NCI-H128 (cell line): ENCODE results near the gene PHACTR1.
A peak's percentile ranks its signal among the peaks of the same experiment; 100 is the strongest.
"Not testable (repeated sequence)": the region's sequence is repeated elsewhere in the genome, so short reads cannot be mapped to it uniquely, and the experiment has no call there.

Experiments
- DNase-seq: peaks from one replicate; lab custom pipeline; 2025; ENCODE audit not compliant: unreplicated experiment; lab: John Stamatoyannopoulos, UW

The PHACTR1 gene

DNA sequence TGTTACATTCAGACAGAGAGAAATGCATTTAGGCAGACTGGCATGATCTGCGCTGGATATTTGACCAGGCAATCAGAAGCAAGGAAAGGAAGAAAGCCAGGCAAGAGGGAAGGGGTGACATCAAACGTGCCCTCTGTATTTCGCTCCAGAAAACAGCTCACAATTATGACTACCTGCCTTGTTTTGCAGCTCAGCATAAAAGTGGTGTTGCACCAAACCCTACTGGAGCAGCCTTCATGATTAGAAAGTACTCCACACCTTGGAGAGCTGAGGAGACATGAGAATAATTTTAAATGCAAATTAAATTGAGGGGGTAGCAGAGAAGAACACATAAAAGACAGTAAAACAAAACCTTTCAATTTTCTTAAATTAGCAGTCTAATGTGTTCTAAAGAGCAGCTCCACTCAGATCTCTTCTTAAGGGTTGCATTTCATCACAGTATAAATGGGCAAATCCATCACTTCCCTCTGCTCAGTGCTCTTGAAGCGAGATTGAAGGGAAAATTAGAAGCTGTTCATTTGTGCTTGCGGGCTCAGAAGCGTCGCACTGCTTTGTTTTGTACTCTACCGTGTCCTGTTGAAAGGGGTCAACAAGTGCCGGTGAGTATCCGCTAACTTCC, at the start of gene PHACTR1:
PHACTR1 (plus strand) TSS at position 470 of the 619 bp plus-strand sequence.
- DNase-seq = no peak

DNA sequence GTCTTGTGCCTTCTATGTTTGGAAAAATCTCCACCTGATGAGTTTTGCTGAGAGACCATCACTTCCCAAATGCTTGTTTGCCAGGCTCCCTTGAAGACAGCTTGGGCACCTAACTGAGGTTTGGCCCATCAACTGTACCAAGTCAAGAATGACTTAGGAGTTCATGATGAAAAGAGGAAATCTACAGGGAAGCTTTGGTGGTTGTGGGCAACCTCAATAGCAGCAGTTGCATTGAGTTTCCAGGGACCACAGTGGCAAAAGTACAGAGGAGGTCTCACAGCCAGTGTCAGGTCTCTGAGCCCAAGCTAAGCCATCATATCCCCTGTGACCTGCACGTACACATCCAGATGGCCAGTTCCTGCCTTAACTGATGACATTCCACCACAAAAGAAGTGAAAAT, 49.7 kb upstream of the PHACTR1 start:
- no peak for DNase-seq

DNA sequence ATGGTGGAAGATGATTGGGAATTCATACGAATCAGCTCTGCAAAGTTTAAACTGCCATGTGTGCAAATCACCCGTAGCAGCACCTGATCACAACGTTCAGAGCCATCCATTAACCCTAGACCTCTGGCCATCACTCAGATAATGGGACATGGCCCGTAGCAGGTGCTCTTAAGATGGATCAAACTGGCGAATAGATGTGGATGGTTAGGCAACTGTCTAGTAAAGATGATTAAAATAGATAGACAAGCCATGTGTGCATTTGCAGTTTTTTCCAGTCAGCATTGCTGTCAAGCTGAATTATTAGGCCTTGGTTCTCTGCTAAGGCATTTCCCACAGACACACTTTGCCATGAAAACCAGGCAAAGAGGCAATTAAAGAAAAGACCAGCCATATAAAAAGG, 40.6 kb upstream of the PHACTR1 start:
- DNase-seq = no peak

DNA sequence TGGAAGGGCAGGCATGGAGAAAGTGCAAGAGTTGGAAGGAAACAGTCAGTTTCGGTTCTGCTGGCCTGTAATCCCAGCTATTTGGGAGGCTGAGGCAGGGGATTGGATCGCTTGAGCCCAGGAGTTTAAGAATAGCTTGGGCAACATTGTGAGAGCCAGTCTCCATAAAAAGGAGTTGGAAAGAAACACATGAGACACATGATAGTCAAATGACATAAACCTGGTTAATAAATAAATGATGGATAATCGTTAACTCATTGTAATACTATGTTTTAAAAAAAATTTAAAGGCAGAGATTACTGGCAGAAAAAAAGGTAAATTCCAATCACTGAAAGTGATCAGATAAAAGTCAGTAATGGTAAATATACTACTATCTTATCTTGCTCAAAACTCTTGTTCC, 37.2 kb upstream of the PHACTR1 start:
- DNase-seq = no peak

DNA sequence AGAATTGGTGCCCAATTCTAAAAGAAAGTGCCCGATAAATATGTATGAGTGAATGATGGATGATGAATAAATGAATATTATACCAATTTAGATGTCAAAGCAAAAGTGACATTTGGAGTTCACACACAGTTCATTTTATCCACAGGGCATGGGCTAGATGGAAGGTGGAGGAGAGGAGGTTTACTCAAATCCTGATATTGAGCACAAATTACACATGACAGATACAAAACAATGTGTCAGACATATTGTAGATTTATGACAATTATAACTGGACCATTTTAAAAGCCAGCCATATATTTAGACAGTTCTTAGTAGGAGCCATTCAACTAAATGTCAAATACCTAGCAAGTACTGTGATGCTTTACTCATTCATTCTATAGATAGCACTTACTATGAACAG, 23.4 kb upstream of the PHACTR1 start:
- no peak for DNase-seq

DNA sequence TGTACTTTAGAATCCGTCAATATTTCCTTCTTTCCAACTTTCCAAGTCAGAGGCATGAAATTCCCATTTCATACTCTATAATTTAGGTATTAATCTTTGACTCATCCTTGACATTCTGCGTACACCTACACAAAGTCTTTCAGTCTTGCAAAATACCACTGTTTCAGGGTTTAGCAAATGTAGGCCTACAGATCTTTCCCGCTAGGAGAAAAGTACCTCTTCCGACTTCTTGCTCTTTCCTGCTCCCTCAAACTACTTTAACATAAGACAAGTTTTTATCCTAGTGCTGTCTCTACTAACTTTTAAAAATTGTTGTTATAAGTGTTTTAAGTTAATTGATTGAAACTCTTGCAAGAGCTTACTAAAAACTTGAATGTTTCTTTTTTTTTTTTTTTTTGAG, 18.3 kb upstream of the PHACTR1 start:
- no peak for DNase-seq

DNA sequence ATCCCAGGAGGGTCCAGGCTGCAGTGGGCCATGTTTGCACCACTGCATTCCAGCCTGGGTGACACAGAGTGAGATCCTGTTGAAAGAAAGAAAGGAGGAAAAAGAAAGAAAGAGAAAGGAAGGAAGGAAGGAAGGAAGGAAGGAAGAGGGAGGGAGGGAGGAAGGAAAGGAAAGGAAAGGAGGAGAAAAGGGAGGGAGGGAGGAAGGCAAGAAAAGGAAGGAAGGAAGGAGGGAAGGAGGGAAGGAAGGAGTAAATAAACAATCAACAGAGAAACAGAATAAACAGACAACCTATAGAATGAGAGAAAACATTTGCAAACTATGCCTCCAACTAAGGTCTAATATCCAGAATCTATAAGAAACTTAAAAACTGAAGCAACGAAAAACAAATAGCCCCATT, 11.6 kb upstream of the PHACTR1 start:
- DNase-seq = no peak

DNA sequence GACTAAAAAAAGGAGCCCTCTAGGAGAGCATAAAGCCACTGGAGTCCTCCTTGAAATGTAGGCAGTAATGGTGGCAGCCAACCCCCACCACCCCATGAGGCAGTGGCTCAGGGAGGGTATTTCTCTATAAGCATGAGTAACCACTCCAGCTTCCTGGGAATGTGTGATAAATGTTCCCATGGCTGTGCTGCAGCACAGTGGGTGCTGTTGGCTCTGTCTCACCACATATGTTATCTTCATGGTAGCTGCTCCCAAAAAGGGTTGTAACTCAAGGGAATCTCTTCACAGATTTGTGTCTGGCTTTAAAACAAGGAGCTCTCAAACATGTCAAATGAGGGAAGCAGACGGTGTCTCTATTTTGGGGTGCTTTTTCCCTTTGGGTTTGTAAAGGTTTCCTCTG, 7.5 kb upstream of the PHACTR1 start:
- no peak for DNase-seq

DNA sequence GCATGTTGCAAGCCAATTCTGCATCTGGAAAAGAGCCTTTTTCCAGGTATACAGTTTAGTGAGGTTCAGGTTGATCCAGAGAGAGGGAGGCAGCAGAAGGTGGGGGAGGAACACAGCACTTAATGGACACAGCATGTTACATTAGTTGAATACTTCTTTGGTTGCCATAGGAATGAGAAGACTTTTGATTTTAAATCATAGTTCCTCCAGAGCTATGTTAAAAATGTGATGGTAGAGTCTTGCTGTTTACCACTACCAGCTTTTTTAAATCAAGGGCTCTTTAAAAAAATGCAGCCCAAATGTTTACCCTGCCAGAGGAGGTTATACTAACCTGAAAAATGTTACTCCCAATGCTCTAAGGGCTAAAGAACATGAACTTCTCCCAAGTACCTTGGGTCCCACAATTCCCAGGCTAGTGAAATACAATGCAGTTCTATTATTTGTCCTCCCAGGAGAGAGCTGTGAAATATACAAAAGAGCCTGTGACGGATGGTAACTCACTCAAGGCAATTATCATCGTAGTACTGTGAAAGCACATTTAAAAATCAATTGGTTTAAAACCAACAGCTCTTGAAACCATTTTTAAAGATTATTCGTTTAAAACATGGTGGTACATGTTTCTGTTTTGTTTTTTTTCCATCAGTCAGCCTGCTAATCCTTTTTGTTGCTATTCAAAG, 6.9 kb upstream of the PHACTR1 start:
- DNase-seq = no peak

DNA sequence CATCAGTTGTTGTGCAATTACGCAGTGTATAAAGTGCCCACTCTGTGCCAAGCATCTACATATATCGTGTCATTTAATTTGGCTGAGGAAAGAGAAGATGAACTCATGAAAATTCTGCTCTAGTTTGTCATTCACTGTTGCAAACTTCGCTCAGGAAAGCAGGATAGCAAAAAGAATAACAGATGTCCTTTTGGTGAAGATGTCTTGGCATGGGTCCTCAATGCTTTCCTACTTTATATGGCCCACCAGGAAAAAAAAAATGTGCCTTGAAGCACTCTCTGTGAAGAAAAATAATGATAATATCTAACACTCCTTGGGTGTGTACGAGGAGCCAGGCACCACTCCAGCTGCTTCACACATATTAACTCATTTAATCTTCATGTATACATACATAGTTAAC, 5.6 kb upstream of the PHACTR1 start:
- no peak for DNase-seq

DNA sequence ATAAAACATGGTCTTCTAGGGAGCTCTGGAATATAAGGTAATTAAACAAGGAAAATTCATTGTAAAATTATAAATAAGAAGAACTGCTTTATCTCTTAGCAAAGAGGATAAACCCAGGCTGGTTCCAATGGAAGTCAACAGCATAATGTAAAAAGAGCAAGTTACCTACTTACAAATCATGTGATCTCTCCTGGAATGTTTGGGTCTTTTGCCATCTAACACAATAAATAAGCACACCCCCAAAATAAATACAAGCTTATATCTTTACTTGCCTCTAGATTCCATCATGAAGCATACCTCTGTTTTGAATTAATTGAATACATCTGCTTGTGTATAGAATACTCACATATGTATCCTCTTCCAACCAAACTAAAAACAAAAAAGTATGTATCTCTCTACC, 2.5 kb upstream of the PHACTR1 start:
- DNase-seq = no peak

DNA sequence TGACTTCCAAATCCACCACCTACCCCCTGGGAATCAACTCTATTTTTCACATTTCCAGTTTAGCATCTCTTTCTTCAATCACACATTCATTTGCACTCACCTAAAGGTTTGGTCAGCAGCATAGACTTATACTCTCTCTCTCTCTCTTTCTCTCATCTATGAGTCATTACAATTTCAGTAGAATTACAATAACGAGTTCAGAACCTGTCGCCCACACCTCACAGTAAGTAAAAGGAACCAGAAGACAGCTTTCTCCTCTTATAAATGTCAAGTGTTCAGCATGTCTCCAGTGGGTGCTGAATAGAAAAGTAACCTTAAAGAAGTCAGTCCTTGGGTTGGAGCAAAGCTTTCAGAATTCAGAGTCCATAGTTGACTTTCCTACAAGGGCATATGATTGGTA, 1.1 kb upstream of the PHACTR1 start:
- DNase-seq = no peak

DNA sequence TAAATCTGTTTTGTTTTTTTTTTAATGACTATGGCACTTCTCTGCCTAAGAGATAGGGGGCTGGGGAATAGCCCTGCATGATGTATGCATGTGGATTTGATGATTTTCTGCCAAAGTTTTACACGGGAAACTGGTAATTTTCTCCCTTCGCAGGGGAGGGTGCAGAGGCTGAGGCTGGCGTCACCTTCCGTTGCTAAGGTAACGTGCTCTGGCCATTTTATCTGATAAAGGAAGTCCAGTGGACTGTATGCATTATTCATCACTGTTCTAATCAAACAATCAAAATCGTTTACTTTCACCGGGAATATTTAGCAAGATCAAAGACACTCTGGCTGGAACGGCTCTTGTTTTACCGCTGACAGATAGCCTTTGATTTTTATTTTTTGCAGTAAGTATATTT, 789 bp downstream of the PHACTR1 start:
- no peak for DNase-seq

DNA sequence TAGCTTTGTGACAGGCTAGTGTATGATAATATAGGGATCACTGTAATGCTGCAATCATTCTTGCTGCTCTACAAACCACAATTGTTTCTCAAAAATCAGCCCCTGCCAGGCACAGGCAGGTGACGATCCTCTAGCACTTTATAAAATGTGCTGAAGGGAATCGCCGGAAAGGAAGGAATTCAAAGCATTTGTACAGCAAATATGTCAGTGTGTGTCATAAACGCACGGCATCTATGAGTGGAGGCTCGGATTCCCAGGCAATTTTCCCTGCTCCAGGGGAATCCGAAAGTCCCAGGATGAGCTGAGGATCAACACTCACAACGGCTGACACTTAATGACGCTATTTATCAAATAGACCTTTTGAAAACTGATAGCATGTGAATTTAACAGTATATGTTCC, 1.4 kb downstream of the PHACTR1 start:
- no peak for DNase-seq

DNA sequence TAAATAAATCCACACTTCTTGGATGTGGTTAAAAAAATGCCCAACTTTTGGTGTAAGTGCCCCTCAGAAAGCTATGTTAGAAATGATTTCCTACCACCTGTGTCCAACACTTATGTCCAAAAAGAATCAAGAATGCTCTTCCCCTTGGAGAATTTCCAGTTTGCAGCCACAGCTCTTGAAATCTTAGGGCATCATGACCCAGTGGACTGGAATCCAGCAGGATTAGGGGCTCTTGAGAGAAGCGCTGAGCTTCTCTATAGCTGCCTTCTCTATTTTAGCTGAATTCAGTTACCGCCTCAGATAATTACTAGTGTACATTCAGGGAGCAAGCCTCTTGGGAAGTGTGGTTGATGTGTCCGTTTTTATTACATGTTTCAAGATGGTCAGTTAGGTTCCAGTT, 2.5 kb downstream of the PHACTR1 start:
- no peak for DNase-seq

DNA sequence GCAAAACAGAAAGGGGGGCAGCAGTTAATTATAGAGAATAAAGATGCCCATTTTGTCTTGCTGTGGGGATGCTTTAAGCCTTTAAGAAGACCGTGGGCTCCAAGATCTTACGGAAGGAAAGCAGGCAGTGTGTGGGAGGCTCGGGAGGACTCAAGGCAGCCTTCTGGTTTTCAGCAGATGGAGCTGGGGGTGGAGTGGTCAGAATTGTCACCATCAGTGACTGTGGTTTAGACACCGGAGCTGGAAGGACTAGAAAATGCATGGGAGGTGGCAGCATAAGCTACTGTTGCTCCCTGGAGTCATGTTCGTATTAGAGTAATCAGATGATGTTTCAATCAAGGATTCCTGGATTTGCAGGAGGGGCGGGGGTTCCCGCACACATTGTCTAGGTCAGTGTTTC, 3.7 kb downstream of the PHACTR1 start:
- DNase-seq = no peak

DNA sequence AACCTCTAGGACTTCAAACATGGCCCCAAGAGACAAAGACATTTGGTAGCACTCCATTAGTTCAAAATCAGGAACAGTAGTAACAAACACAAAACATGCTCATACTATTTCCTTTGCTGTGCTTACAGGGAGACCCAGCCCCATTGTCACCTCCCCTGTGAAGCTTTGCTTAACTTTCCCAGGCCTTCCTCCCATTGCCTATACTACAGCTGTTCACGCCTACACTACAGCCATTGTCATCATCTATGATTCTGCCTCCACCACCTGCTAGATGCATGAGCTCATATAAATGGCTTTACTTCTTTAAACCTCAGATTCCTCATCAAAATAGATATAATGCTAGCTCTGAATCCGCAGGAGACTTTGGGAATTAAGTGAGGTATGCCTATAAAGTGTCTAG, 8.7 kb downstream of the PHACTR1 start:
- no peak for DNase-seq

DNA sequence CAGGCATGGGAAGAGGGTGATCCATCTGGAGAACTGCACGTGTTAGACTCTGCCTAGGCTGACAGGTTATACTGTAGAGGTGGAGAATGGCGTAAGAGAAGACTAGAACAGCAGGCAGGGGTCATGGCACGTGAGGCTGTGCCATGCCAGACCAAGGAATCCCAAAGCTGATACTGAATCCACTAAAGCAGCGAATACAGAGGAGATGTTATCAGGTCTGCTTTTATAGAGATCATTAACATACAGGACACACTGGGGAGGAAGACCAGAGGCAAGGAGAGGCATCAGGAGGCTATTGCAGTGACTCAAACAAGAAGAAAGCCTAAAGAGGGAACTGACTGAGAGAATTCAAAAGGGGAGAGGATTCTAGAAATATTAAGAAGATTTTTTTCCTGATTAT, 12.9 kb downstream of the PHACTR1 start:
- DNase-seq = no peak

DNA sequence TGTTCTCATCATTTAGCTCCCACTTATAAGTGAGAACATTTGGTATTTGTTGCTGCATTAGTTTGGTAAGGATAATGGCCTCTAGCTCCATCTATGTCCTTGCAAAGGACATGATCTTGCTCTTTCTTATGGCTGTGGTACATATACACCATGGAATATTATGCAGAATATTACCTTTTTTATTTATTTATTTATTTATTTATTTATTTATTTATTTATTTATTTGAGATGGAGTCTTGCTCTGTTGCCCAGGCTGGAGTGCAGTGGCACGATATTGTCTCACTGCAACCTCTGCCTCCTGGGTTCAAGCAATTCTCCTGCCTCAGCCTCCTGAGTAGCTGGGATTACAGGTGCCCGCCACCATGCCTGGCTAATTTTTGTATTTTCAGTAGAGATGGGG, 14.2 kb downstream of the PHACTR1 start:
- not testable (repeated sequence) for DNase-seq

DNA sequence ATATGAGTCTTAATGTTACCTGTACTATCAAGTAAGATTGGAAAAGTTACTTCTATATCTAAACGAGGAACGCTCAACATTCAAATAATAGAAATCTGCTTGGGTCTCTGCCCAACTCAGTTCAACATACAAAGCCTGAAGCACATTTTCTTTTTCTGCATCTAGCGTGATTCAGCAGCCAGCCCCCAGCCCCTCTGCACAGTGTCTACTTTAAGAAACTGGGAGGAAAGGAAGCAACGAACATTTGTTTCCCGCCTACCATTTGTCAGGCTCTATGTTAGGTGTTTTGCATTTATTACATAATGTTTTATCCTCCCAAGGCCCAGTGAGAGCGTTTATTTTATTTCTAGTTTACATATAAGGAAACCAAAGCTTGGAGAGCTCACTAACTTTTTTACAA, 17.3 kb downstream of the PHACTR1 start:
- no peak for DNase-seq

DNA sequence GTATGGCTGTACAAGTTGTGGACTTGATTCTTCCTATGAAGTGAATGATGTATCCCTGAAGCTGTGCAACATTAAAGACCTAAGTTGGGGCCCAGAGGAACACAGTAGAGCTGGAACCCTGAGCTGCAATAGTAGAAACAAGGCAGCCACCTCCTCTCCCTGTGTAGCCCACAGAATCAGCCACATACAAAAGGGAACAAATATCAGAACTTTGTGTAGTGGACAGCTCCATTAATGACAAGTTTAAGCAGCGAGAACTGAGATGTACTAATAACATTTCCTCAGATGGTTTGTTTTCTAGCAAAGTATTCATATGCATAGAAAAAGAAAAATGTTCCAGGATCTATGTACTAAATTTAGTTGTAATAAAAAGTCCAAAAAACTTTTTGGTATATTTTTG, 19.2 kb downstream of the PHACTR1 start:
- DNase-seq = no peak

DNA sequence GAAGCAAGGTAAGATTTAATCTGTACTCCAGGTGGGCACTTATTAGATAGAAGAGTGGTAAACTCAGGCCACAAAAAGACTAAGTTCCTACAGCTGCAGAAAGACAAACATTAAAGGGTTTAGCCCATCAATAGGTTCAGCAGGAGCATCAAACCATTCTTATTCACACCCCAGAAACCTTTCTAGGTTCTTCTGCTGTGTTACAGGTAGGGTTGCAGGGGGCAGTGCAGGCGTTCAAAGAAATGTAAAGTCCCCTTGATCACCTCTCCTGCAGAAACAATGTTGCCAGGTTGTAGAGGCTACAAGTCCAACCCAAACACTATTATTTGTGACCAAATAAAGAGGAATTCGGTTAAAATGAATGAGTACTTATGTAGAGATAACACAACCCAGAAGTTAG, 31.8 kb downstream of the PHACTR1 start:
- DNase-seq = no peak

DNA sequence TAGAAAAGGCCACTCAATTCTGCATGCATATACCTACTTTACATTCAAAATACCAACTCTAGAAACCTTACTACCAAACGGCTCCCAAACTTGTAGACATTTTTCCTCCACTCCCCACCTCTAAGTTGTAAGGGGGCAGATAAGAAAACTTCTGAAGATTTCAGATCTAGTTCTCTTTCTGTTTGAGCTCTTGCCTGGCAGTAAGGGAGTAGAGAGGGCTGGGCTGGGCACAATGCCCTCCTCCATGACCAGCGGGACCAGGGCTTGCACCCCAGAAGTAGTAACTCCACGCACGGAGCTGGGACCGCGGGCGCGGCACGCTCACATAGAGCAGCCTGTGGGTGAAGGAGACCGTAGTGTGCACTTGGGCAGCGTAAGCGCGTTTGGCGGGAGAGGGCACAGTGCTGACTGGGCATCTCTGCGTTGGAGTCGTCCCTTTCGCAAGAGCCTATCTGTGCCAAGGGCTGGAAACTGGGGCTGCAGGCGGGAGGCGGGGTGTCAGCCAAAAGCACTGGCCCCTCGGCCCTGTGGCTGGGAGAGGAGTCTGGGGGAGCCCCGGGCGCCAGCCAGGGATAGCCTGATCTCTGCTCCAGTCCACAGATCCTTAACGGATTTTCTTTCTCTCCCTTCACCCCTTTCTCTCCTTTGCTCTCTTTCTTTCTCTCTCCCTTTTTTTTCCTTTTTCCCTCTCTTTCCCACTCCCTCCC, 32.4 kb downstream of the PHACTR1 start:
- peak; percentile 84 for DNase-seq
